HEK293 (cell line): ENCODE measurements around the gene TSGA10IP.

ENCODE experiments used
- BCL11B ChIP-seq: fragments of 450-650 bp; formaldehyde crosslinking; IDR thresholded peaks from 2 replicates; pipeline ENCODE4 v1.5.1; 2016; ENCODE audit warnings: low read depth, missing biosample characterization, missing genetic modification characterization
- GLIS2 ChIP-seq: fragments of 450-650 bp; formaldehyde crosslinking; IDR thresholded peaks from 2 replicates; pipeline ENCODE4 v1.5.1; 2016; ENCODE audit warnings: missing biosample characterization, missing genetic modification characterization
- HOXD13 ChIP-seq: sonication (generic); formaldehyde crosslinking; IDR thresholded peaks from 2 replicates; pipeline ENCODE4 v1.8.0; 2022; ENCODE audit warnings: missing genetic modification reagents, borderline replicate concordance
- KLF17 ChIP-seq: fragments of 450-650 bp; formaldehyde crosslinking; IDR thresholded peaks from 2 replicates; pipeline ENCODE4 v1.5.1; 2016; ENCODE audit warnings: missing biosample characterization, missing genetic modification characterization
- KLF7 ChIP-seq: fragments of 450-650 bp; formaldehyde crosslinking; IDR thresholded peaks from 2 replicates; pipeline ENCODE4 v1.5.1; 2016; ENCODE audit warnings: missing biosample characterization, missing genetic modification characterization, borderline replicate concordance
- RBAK ChIP-seq: fragments of 450-650 bp; formaldehyde crosslinking; IDR thresholded peaks from 2 replicates; pipeline ENCODE4 v1.5.1; 2016; ENCODE audit warnings: missing biosample characterization, missing genetic modification characterization
- SALL2 ChIP-seq: fragments of 450-650 bp; formaldehyde crosslinking; IDR thresholded peaks from 2 replicates; pipeline ENCODE4 v1.5.0; 2017; ENCODE audit warnings: missing biosample characterization, mild to moderate bottlenecking, missing genetic modification characterization, borderline replicate concordance
- SCRT2 ChIP-seq: fragments of 450-650 bp; formaldehyde crosslinking; IDR thresholded peaks from 2 replicates; pipeline ENCODE4 v1.5.1; 2016; ENCODE audit warnings: missing biosample characterization, missing genetic modification characterization
- TRIM28 ChIP-seq: IDR thresholded peaks from 2 replicates; pipeline ENCODE4 v1.6.1; 2011; ENCODE audit warnings: low read length, control low read depth, borderline replicate concordance
- ZBTB7A ChIP-seq: fragments of 450-650 bp; formaldehyde crosslinking; IDR thresholded peaks from 2 replicates; pipeline ENCODE4 v1.5.1; 2016; ENCODE audit warnings: low read depth, missing biosample characterization, missing genetic modification characterization
- ZBTB8A ChIP-seq: fragments of 450-650 bp; formaldehyde crosslinking; IDR thresholded peaks from 2 replicates; pipeline ENCODE4 v1.5.1; 2016; ENCODE audit warnings: missing biosample characterization, missing genetic modification characterization
- ZFP3 ChIP-seq: fragments of 450-650 bp; formaldehyde crosslinking; IDR thresholded peaks from 2 replicates; pipeline ENCODE4 v1.5.1; 2016; ENCODE audit warnings: low read depth, missing biosample characterization, missing genetic modification characterization
- ZNF114 ChIP-seq: fragments of 450-650 bp; formaldehyde crosslinking; IDR thresholded peaks from 2 replicates; pipeline ENCODE4 v1.5.0; 2017; ENCODE audit warnings: missing biosample characterization, missing genetic modification characterization
- ZNF157 ChIP-seq: fragments of 450-650 bp; formaldehyde crosslinking; IDR thresholded peaks from 2 replicates; pipeline ENCODE4 v1.5.1; 2016; ENCODE audit warnings: missing biosample characterization, missing genetic modification characterization
- ZNF169 ChIP-seq: fragments of 450-650 bp; formaldehyde crosslinking; IDR thresholded peaks from 2 replicates; pipeline ENCODE4 v1.5.1; 2016; ENCODE audit warnings: missing biosample characterization, missing genetic modification characterization
- ZNF184 ChIP-seq: fragments of 450-650 bp; IDR thresholded peaks from 2 replicates; pipeline ENCODE4 v1.5.1; 2018; ENCODE audit warnings: missing biosample characterization, mild to moderate bottlenecking, missing genetic modification characterization
- ZNF223 ChIP-seq: fragments of 450-650 bp; formaldehyde crosslinking; IDR thresholded peaks from 2 replicates; pipeline ENCODE4 v1.5.1; 2016; ENCODE audit warnings: missing biosample characterization, missing genetic modification characterization
- ZNF341 ChIP-seq: fragments of 450-650 bp; formaldehyde crosslinking; IDR thresholded peaks from 2 replicates; pipeline ENCODE4; 2016; ENCODE audit warnings: low read depth, missing biosample characterization, missing genetic modification characterization
- ZNF350 ChIP-seq: fragments of 450-650 bp; formaldehyde crosslinking; IDR thresholded peaks from 2 replicates; pipeline ENCODE4 v1.5.0; 2017; ENCODE audit warnings: missing biosample characterization, mild to moderate bottlenecking, missing genetic modification characterization
- ZNF354C ChIP-seq: fragments of 450-650 bp; formaldehyde crosslinking; IDR thresholded peaks from 2 replicates; pipeline ENCODE4 v1.5.1; 2016; ENCODE audit warnings: missing biosample characterization, missing genetic modification characterization, low read depth, borderline replicate concordance
- ZNF398 ChIP-seq: fragments of 450-650 bp; formaldehyde crosslinking; IDR thresholded peaks from 2 replicates; pipeline ENCODE4 v1.5.1; 2017; ENCODE audit warnings: missing biosample characterization, missing genetic modification characterization
- ZNF433 ChIP-seq: fragments of 450-650 bp; formaldehyde crosslinking; IDR thresholded peaks from 2 replicates; pipeline ENCODE4 v1.5.1; 2016; ENCODE audit warnings: missing biosample characterization, missing genetic modification characterization, low read depth
- ZNF473 ChIP-seq: fragments of 450-650 bp; formaldehyde crosslinking; IDR thresholded peaks from 2 replicates; pipeline ENCODE4 v1.5.1; 2017; ENCODE audit warnings: missing biosample characterization, missing genetic modification characterization
- ZNF549 ChIP-seq: fragments of 450-650 bp; IDR thresholded peaks from 2 replicates; pipeline ENCODE4 v1.5.1; 2018; ENCODE audit warnings: missing biosample characterization, missing genetic modification characterization, mild to moderate bottlenecking, inconsistent platforms, moderate library complexity
- ZNF558 ChIP-seq: fragments of 450-650 bp; formaldehyde crosslinking; IDR thresholded peaks from 2 replicates; pipeline ENCODE4 v1.5.1; 2016; ENCODE audit warnings: missing biosample characterization, missing genetic modification characterization
- ZNF600 ChIP-seq: fragments of 450-650 bp; formaldehyde crosslinking; IDR thresholded peaks from 2 replicates; pipeline ENCODE4 v1.5.1; 2016; ENCODE audit warnings: missing biosample characterization, missing genetic modification characterization
- ZNF747 ChIP-seq: fragments of 450-650 bp; formaldehyde crosslinking; IDR thresholded peaks from 2 replicates; pipeline ENCODE4 v1.5.1; 2016; ENCODE audit warnings: missing biosample characterization, missing genetic modification characterization
- ZNF837 ChIP-seq: fragments of 450-650 bp; formaldehyde crosslinking; IDR thresholded peaks from 2 replicates; pipeline ENCODE4 v1.5.1; 2016; ENCODE audit warnings: missing biosample characterization, missing genetic modification characterization
- ZNF843 ChIP-seq: fragments of 450-650 bp; formaldehyde crosslinking; IDR thresholded peaks from 2 replicates; pipeline ENCODE4 v1.5.1; 2016; ENCODE audit warnings: missing biosample characterization, missing genetic modification characterization
- ZSCAN16 ChIP-seq: fragments of 450-650 bp; formaldehyde crosslinking; IDR thresholded peaks from 2 replicates; pipeline ENCODE4 v1.5.1; 2016; ENCODE audit warnings: missing biosample characterization, missing genetic modification characterization
- TF ChIP-seq, protein P1 (sequence below): fragments of 450-650 bp; formaldehyde crosslinking; optimal IDR thresholded peaks from 2 replicates; pipeline ENCODE3; 2016; ENCODE audit warnings: missing biosample characterization, mild to moderate bottlenecking, missing genetic modification characterization
- TF ChIP-seq, protein P2 (sequence below): fragments of 450-650 bp; formaldehyde crosslinking; IDR thresholded peaks from 2 replicates; pipeline ENCODE4 v1.5.1; 2016; ENCODE audit warnings: missing biosample characterization, missing genetic modification characterization
- TF ChIP-seq, protein P3 (sequence below): fragments of 450-650 bp; formaldehyde crosslinking; IDR thresholded peaks from 2 replicates; pipeline ENCODE4 v1.5.1; 2016; ENCODE audit warnings: missing biosample characterization, missing genetic modification characterization
- TF ChIP-seq, protein P4 (sequence below): fragments of 450-650 bp; formaldehyde crosslinking; IDR thresholded peaks from 2 replicates; pipeline ENCODE4 v1.5.1; 2017; ENCODE audit warnings: missing biosample characterization, missing genetic modification characterization

TSGA10IP gene

GRCh38 chr11:65900125-65900898 lies 45.0 kb upstream of the TSGA10IP start, which contains the start of gene FOSL1 (continued):
- TF ChIP-seq, protein P1, sequence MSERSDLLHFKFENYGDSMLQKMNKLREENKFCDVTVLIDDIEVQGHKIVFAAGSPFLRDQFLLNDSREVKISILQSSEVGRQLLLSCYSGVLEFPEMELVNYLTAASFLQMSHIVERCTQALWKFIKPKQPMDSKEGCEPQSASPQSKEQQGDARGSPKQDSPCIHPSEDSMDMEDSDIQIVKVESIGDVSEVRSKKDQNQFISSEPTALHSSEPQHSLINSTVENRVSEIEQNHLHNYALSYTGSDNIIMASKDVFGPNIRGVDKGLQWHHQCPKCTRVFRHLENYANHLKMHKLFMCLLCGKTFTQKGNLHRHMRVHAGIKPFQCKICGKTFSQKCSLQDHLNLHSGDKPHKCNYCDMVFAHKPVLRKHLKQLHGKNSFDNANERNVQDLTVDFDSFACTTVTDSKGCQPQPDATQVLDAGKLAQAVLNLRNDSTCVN (tag by site-specific recombination) = peak; percentile 72
- TF ChIP-seq SALL2 (no peak), ZNF398 (peak; percentile 59; the same call in 1 of the 2 replicates), ZBTB8A (peak; percentile 45), HOXD13 (no peak), ZNF837 (tag by site-specific recombination) (no peak), ZNF341 (peak; percentile 26; the same call in 1 of the 2 replicates), TRIM28 (no peak), ZNF350 (no peak), ZNF843 (tag by site-specific recombination) (no peak), ZNF558 (no peak), ZNF169 (no peak), ZNF433 (tag by site-specific recombination) (no peak), KLF17 (tag by site-specific recombination) (no peak), ZNF473 (no peak), ZNF354C (tag by site-specific recombination) (no peak), ZNF157 (tag by site-specific recombination) (no peak), ZNF549 (tag by site-specific recombination) (no peak), SCRT2 (tag by site-specific recombination) (no peak), ZBTB7A (tag by site-specific recombination) (no peak), ZNF223 (tag by site-specific recombination) (no peak), RBAK (tag by site-specific recombination) (no peak), ZSCAN16 (tag by site-specific recombination) (no peak), KLF7 (tag by site-specific recombination) (peak; percentile 64; the same call in 1 of the 2 replicates), ZFP3 (tag by site-specific recombination) (no peak), ZNF184 (tag by site-specific recombination) (no peak), ZNF114 (tag by site-specific recombination) (no peak), BCL11B (no peak), ZNF747 (tag by site-specific recombination) (no peak), ZNF600 (tag by site-specific recombination) (no peak), GLIS2 (tag by site-specific recombination) (peak; percentile 82)
- TF ChIP-seq, protein P2, sequence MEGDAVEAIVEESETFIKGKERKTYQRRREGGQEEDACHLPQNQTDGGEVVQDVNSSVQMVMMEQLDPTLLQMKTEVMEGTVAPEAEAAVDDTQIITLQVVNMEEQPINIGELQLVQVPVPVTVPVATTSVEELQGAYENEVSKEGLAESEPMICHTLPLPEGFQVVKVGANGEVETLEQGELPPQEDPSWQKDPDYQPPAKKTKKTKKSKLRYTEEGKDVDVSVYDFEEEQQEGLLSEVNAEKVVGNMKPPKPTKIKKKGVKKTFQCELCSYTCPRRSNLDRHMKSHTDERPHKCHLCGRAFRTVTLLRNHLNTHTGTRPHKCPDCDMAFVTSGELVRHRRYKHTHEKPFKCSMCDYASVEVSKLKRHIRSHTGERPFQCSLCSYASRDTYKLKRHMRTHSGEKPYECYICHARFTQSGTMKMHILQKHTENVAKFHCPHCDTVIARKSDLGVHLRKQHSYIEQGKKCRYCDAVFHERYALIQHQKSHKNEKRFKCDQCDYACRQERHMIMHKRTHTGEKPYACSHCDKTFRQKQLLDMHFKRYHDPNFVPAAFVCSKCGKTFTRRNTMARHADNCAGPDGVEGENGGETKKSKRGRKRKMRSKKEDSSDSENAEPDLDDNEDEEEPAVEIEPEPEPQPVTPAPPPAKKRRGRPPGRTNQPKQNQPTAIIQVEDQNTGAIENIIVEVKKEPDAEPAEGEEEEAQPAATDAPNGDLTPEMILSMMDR (tag by site-specific recombination) = no peak
- TF ChIP-seq, protein P3, sequence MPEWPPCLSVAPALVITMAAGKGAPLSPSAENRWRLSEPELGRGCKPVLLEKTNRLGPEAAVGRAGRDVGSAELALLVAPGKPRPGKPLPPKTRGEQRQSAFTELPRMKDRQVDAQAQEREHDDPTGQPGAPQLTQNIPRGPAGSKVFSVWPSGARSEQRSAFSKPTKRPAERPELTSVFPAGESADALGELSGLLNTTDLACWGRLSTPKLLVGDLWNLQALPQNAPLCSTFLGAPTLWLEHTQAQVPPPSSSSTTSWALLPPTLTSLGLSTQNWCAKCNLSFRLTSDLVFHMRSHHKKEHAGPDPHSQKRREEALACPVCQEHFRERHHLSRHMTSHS (tag by site-specific recombination) = no peak
- TF ChIP-seq, protein P4, sequence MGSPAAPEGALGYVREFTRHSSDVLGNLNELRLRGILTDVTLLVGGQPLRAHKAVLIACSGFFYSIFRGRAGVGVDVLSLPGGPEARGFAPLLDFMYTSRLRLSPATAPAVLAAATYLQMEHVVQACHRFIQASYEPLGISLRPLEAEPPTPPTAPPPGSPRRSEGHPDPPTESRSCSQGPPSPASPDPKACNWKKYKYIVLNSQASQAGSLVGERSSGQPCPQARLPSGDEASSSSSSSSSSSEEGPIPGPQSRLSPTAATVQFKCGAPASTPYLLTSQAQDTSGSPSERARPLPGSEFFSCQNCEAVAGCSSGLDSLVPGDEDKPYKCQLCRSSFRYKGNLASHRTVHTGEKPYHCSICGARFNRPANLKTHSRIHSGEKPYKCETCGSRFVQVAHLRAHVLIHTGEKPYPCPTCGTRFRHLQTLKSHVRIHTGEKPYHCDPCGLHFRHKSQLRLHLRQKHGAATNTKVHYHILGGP (tag by site-specific recombination) = no peak
